ENCODE results near the gene CNTNAP3B.
"Not testable (repeated sequence)": the region's sequence is repeated elsewhere in the genome, so short reads cannot be mapped to it uniquely, and the experiment has no call there.

GRCh38 chr9:41980271-41980670 lies 149.0 kb downstream of the CNTNAP3B start:
- not testable (repeated sequence) for TF ChIP-seq CTCF, EZH2phosphoT487 (IDR thresholded peaks at IDR 0.05; ENCODE audit: low read length)

Measured in MM.1S (cell line).